ENCODE results near the gene TMEM255B.

The TMEM255B gene

GRCh38 chr13:113746143-113746525 is 12.9 kb upstream of the TMEM255B start:
- TF ChIP-seq CTCF (IDR thresholded peaks at IDR 0.05; ENCODE audit: control extremely low read depth, extremely low read depth, low read depth, missing control alignments), result no peak
- ChIA-PET CTCF (no interaction called here), POLR2A (no interaction called here)
- DNase-seq (ENCODE audit: extremely low spot score), result no peak

GRCh38 chr13:113746671-113747070 is 12.4 kb upstream of the TMEM255B start:
- no peak for DNase-seq (ENCODE audit: extremely low spot score)
- POLR2A ChIA-PET, result no interaction called here
- no peak for TF ChIP-seq CTCF (IDR thresholded peaks at IDR 0.05; ENCODE audit: control extremely low read depth, extremely low read depth, low read depth, missing control alignments)
- CTCF ChIA-PET, result no interaction called here

GRCh38 chr13:113747291-113747833 is 11.7 kb upstream of the TMEM255B start:
- TF ChIP-seq CTCF (IDR thresholded peaks at IDR 0.05; ENCODE audit: control extremely low read depth, extremely low read depth, low read depth, missing control alignments), result no peak
- DNase-seq (ENCODE audit: extremely low spot score), result no peak
- POLR2A ChIA-PET, result no interaction called here
- CTCF ChIA-PET, result no interaction called here

- no peak for DNase-seq (ENCODE audit: extremely low spot score)
- ChIA-PET POLR2A (no interaction called here), CTCF (no interaction called here)
- TF ChIP-seq CTCF (IDR thresholded peaks at IDR 0.05; ENCODE audit: control extremely low read depth, extremely low read depth, low read depth, missing control alignments), result no peak
These were observed 10.7 kb upstream of the TMEM255B start for GRCh38 chr13:113748101-113748861.

- POLR2A ChIA-PET, result no interaction called here
- CTCF ChIA-PET, result no interaction called here
- TF ChIP-seq CTCF (IDR thresholded peaks at IDR 0.05; ENCODE audit: control extremely low read depth, extremely low read depth, low read depth, missing control alignments), result no peak
- DNase-seq (ENCODE audit: extremely low spot score), result no peak
These were observed 10.1 kb upstream of the TMEM255B start for GRCh38 chr13:113748862-113749451.

- POLR2A ChIA-PET, result no interaction called here
- CTCF ChIA-PET, result no interaction called here
- no peak for TF ChIP-seq CTCF (IDR thresholded peaks at IDR 0.05; ENCODE audit: control extremely low read depth, extremely low read depth, low read depth, missing control alignments)
These were observed 9.5 kb upstream of the TMEM255B start for GRCh38 chr13:113749507-113749906.

More at GRCh38 chr13:113749507-113749906, 9.5 kb upstream of the TMEM255B start:
- DNase-seq (ENCODE audit: extremely low spot score), result no peak
